Muscle of leg (tissue), 11 donors: ENCODE results near the gene CDC123. TPM values are rescaled to one million over a fixed set of nuclear protein-coding genes. Genes with fewer than 3 reads are reported as not detected.

ENCODE experiments used
- DNase-seq: peaks from one replicate; pipeline ENCODE4 v3.0.0; 2013
- H3K27ac ChIP-seq: one replicate; pipeline ENCODE4 v1.5.1; 2013; ENCODE audit warnings: mild to moderate bottlenecking, low read length, control low read depth
- H3K27me3 ChIP-seq: one replicate; pipeline ENCODE4 v1.6.1; 2013; ENCODE audit warnings: low read length; ENCODE audit not compliant: control insufficient read depth, insufficient read depth
- H3K36me3 ChIP-seq: one replicate; pipeline ENCODE4 v1.6.1; 2013; ENCODE audit warnings: low read length; ENCODE audit not compliant: control insufficient read depth, insufficient read depth
- H3K4me1 ChIP-seq: one replicate; pipeline ENCODE4 v1.6.1; 2013; ENCODE audit warnings: low read length; ENCODE audit not compliant: control insufficient read depth, insufficient read depth
- H3K4me3 ChIP-seq: one replicate; pipeline ENCODE4 v1.5.1; 2013; ENCODE audit warnings: low read length, control low read depth
- H3K9me3 ChIP-seq: replicated peaks from 2 replicates; pipeline ENCODE4 v1.6.1; 2013; ENCODE audit warnings: low read depth, low read length; ENCODE audit not compliant: control insufficient read depth
- WGBS: methylation state at CpG from one replicate; pipeline ENCODE4 v1.1.5; 2013; ENCODE audit warnings: missing lambda C conversion rate; ENCODE audit not compliant: insufficient coverage; 5-methylcytosine and 5-hydroxymethylcytosine counted together
- polyA plus RNA-seq, 8 donors: library from polyadenylated mRNA; unstranded; fragments of 120-200 nt; gene quantifications; one replicate each; pipeline versions ENCODE4 v1.2.1 to v1.2.3, GENCODE V29; 2013; ENCODE audit warnings: inconsistent platforms in 1 of 8, low replicate concordance in 1 of 8; ENCODE audit not compliant: insufficient read length in 8 of 8, insufficient read depth in 1 of 8
- total RNA-seq: library from RNA; stranded (reverse); fragments of 120-200 nt; gene quantifications from one replicate; pipeline ENCODE4 v1.2.4, GENCODE V29; 2013

CDC123 gene
- total and polyA plus RNA-seq, 9 donors: 60.2 to 97.7 (median 88.3) TPM

GRCh38 chr10:12187321-12187905, 8.6 kb upstream of the CDC123 start:
- no CpG with 5 or more reads among the region's 5 CpGs for WGBS
- no peak overlapping the region for H3K4me3 ChIP-seq
- H3K27ac ChIP-seq: no peak overlapping the region

DNA sequence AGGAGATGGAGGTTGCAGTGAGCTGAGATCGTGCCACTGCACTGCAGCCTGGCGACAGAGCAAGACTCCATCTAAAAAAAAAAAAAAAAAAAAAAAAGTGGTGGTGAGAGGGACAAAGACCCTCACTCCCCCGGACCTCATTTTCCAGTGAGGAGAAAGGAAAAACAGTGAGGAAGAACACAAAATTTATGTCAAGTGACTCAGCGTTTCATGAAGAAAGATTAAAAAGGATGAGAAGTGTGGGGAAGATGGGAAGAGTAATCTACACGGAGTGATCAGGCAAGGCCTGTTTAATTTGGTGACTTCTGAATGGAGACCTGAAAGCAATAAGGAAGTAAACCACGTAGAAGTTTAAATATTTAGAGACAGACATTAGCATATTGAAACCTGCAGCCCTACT, 7.3 kb upstream of the CDC123 start:
- WGBS: 83% methylated on average over 1 of the region's 6 CpGs
- peaks cover 22% of the 10 kb centered on the region for H3K36me3 ChIP-seq
- H3K4me3 ChIP-seq: no peak overlapping the region
- no peak for DNase-seq
- H3K4me1 ChIP-seq: no peaks in the 10 kb centered on the region
- H3K27ac ChIP-seq: no peak overlapping the region
- H3K9me3 ChIP-seq: no peaks in the 10 kb centered on the region
- H3K27me3 ChIP-seq: no peaks in the 10 kb centered on the region

More at GRCh38 chr10:12187321-12187905, 8.6 kb upstream of the CDC123 start:
- H3K36me3 ChIP-seq: peaks cover 22% of the 10 kb centered on the region
- H3K27me3 ChIP-seq: no peaks in the 10 kb centered on the region
- DNase-seq: peak; percentile 30
- no peaks in the 10 kb centered on the region for H3K9me3 ChIP-seq
- H3K4me1 ChIP-seq: no peaks in the 10 kb centered on the region

DNA sequence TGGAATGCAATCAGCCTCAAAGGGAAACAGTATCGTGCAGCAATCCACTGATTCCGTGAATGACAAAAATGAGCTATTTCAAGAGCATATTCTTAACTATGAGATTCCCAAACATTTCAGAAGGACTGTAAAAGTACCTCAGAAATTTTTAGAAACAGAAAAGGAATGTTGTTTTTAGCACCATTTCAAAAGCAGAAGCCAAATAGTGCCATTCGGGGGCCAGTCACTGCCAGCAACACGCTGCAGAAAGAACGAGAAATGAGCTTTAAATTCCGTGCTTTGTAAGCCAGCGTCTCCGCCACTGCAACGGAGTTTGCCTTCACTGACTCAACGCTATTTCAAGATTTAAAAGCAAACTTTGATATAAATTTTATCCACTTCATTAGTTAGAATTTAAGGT, 6.6 kb upstream of the CDC123 start:
- whole genome bisulfite sequencing: 94% methylated on average over 7 of the region's 10 CpGs
- Histone ChIP-seq H3K27me3 (no peaks in the 10 kb centered on the region), H3K4me1 (peaks cover 4% of the 10 kb centered on the region)

GRCh38 chr10:12191715-12192114, 4.3 kb upstream of the CDC123 start:
- peak; percentile 8 for DNase-seq
- Histone ChIP-seq H3K4me3 (no peak overlapping the region), H3K4me1 (peaks cover 6% of the 10 kb centered on the region), H3K27ac (no peak overlapping the region), H3K27me3 (no peaks in the 10 kb centered on the region), H3K36me3 (peaks cover 9% of the 10 kb centered on the region), H3K9me3 (no peaks in the 10 kb centered on the region)
- no CpG with 5 or more reads among the region's 3 CpGs for WGBS

More for the DNA sequence above, 6.6 kb upstream of the CDC123 start:
- no peak overlapping the region for H3K27ac ChIP-seq
- DNase-seq: no peak
- peaks cover 19% of the 10 kb centered on the region for H3K36me3 ChIP-seq
- H3K4me3 ChIP-seq: no peak overlapping the region
- H3K9me3 ChIP-seq: no peaks in the 10 kb centered on the region

GRCh38 chr10:12193193-12193592, 2.8 kb upstream of the CDC123 start:
- 76% methylated on average over 3 of the region's 5 CpGs for WGBS
- Histone ChIP-seq H3K4me1 (peaks cover 6% of the 10 kb centered on the region), H3K27me3 (no peaks in the 10 kb centered on the region), H3K27ac (no peak overlapping the region), H3K4me3 (no peak overlapping the region), H3K9me3 (no peaks in the 10 kb centered on the region), H3K36me3 (peaks cover 3% of the 10 kb centered on the region)
- no peak for DNase-seq

DNA sequence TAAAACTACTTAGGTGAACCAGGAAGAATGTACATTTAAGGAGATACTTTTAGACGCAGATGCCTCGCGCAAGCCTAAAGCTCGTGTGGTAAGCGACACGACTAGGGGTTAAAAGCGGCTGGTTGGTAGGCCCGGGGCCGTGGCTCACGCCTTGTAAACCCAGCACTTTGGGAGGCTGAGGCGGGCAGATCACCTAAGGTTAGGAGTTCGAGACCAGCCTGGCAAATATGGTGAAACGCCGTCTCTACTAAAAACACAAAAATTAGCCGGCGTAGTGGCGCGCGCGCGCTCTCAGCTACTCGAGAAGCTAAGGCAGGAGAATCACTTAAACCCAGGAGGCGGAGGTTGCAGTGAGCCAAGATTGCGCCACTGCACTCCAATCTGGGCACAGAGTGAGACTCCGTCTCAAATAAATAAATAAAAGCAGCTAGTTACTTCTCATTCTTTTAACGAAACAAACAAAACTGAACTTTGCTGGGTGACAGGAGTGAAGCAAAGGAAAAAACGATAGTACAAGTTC, 1.2 kb upstream of the CDC123 start:
- Histone ChIP-seq H3K9me3 (no peaks in the 10 kb centered on the region), H3K27ac (peak overlapping the region; percentile 98), H3K4me1 (peaks cover 6% of the 10 kb centered on the region), H3K36me3 (peaks cover 8% of the 10 kb centered on the region), H3K4me3 (peak overlapping the region; percentile 98), H3K27me3 (no peaks in the 10 kb centered on the region)
- peak; percentile 34 for DNase-seq
- WGBS: 0% methylated on average over 25 of the region's 27 CpGs

DNA sequence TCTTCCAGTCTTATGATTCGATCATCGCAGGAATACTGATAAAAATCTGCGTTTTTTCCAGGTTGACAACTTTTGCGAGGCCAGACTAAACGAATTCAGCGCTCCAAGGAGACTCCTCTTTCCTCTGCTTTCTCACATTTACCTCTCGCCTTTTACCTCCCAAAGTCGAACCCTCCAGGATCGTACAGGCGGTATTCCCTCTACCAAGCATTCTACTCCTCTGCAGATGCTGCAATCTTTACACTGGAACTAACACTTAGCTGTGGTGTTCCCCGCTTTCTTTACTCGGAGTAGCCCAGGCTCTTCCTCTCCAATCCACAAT, 746 bp upstream of the CDC123 start:
- Histone ChIP-seq H3K9me3 (no peaks in the 10 kb centered on the region), H3K27ac (peak overlapping the region; percentile 98), H3K36me3 (peaks cover 10% of the 10 kb centered on the region), H3K4me1 (peaks cover 6% of the 10 kb centered on the region), H3K4me3 (peak overlapping the region; percentile 98), H3K27me3 (no peaks in the 10 kb centered on the region)
- WGBS: 0% methylated on average over 12 of the region's 12 CpGs
- DNase-seq: no peak

DNA sequence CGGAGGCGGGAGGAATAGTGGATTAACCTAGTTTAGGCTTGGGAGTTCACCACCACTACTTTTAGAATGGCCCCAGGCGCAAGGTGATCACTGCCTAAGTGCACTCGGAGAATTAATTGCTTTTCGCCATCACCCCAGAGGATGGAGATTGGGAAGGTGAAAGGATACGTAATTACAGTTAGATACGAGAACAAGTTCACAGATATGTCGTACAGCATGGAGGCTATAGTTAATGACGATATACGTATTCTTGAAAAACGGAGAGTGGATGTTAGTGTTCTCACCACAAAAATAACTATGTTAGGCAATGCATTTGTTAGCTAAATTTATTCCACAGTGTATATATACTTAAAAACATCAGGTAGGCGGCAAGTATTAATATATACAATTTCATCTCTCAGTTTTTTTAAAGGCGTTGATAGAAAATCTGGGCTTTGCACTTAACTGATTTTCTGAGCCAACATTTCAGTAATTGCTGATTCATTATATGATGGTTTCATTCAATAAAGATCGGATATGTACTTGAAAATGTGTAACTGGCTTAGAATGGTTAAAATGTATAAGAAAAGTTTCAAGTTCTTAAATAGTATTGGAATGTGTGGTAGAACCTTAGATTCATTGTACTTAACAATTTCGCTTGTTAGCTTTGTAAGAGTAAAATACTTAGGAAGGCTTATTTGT, 683 bp downstream of the CDC123 start:
- H3K4me1 ChIP-seq: peaks cover 6% of the 10 kb centered on the region
- H3K36me3 ChIP-seq: peaks cover 20% of the 10 kb centered on the region
- H3K27me3 ChIP-seq: no peaks in the 10 kb centered on the region
- no peak for DNase-seq
- no CpG with 5 or more reads among the region's 15 CpGs for WGBS
- H3K9me3 ChIP-seq: no peaks in the 10 kb centered on the region
- H3K27ac ChIP-seq: peak overlapping the region; percentile 98
- H3K4me3 ChIP-seq: peak overlapping the region; percentile 98

DNA sequence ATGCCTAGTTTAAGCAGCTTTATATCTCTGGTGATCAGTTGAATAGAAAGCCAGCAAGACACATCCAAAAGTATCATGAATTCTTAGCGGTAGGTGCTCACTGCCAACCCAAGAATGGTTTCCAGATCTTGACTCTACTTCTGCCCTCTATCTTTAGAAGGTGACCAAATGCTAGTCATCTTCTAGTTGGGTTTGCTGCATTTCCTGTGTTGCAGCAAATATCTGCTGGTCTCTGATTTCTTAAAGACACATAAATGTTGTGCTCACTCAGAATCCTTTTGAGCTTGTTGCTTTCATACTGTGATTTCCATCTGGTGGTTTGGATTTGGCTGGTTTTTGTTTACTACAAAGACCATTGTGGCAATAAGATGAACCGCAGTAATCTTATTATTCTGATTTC, 2.2 kb downstream of the CDC123 start:
- WGBS: no CpG with 5 or more reads among the region's 2 CpGs

DNA sequence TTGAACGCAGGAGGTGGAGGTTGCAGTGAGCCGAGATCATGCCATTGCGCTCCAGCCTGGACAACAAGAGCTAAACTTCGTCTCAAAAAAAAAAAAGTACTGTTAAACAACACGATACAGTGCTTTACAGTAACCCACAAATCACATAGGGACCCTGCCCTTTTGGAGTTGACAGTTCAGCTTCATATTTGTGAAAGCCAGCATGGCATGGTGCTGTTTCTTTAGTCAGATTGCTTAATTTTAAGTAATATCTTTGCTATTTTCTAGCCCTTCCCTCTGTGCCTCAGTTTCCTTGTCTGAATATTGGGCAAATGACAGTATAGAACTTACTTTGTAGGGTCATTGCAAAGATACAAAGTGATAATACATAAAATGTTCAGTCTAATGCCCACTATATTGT, 4.9 kb downstream of the CDC123 start:
- 98% methylated on average over 5 of the region's 5 CpGs for WGBS
- no peaks in the 10 kb centered on the region for H3K9me3 ChIP-seq
- H3K36me3 ChIP-seq: peaks cover 39% of the 10 kb centered on the region
- DNase-seq: no peak
- no peak overlapping the region for H3K27ac ChIP-seq
- no peaks in the 10 kb centered on the region for H3K27me3 ChIP-seq
- no peak overlapping the region for H3K4me3 ChIP-seq
- no peaks in the 10 kb centered on the region for H3K4me1 ChIP-seq

More for the DNA sequence above, 2.2 kb downstream of the CDC123 start:
- H3K27ac ChIP-seq: no peak overlapping the region
- H3K4me3 ChIP-seq: no peak overlapping the region
- peaks cover 6% of the 10 kb centered on the region for H3K4me1 ChIP-seq
- H3K36me3 ChIP-seq: peaks cover 32% of the 10 kb centered on the region
- DNase-seq: no peak
- no peaks in the 10 kb centered on the region for H3K27me3 ChIP-seq
- no peaks in the 10 kb centered on the region for H3K9me3 ChIP-seq
